Activated gamma-delta T cell treated with Interleukin-2 at 50 U/mL for 16 hours (primary cell): ENCODE data around the gene RBM43.
"Not testable (repeated sequence)": the region's sequence is repeated elsewhere in the genome, so short reads cannot be mapped to it uniquely, and the experiment has no call there.

ENCODE experiments used
- DNase-seq: peaks from one replicate; pipeline ENCODE4 v3.0.0-alpha.2; 2020

Gene RBM43

GRCh38 chr2:151261231-151261976 lies at the start of gene RBM43:
Gene RBM43, minus strand, starts transcription at chr2:151261863. Its CDS starts 136 bp downstream, at chr2:151261727.
- DNase-seq = peak; percentile 77

GRCh38 chr2:151310313-151310712 lies 48.6 kb upstream of the RBM43 start:
- not testable (repeated sequence) for DNase-seq

GRCh38 chr2:151306621-151307020 lies 45.0 kb upstream of the RBM43 start:
- no peak for DNase-seq

- no peak for DNase-seq
Observed at GRCh38 chr2:151305129-151305691, 43.5 kb upstream of the RBM43 start.

- DNase-seq = no peak
Observed at GRCh38 chr2:151302879-151303278, 41.2 kb upstream of the RBM43 start.

- no peak for DNase-seq
Observed at GRCh38 chr2:151302404-151302803, 40.7 kb upstream of the RBM43 start.

- DNase-seq = no peak
Observed at GRCh38 chr2:151299920-151300539, 38.4 kb upstream of the RBM43 start.

GRCh38 chr2:151297882-151298281 lies 36.2 kb upstream of the RBM43 start:
- DNase-seq = no peak

- not testable (repeated sequence) for DNase-seq
Observed at GRCh38 chr2:151295926-151296325, 34.3 kb upstream of the RBM43 start.

GRCh38 chr2:151292546-151292945 lies 30.9 kb upstream of the RBM43 start:
- no peak for DNase-seq

- no peak for DNase-seq
Observed at GRCh38 chr2:151292141-151292540, 30.5 kb upstream of the RBM43 start.

GRCh38 chr2:151291224-151291623 lies 29.6 kb upstream of the RBM43 start:
- DNase-seq = no peak

GRCh38 chr2:151289972-151290866 lies 28.6 kb upstream of the RBM43 start:
- no peak for DNase-seq

GRCh38 chr2:151287513-151288250 lies 26.0 kb upstream of the RBM43 start:
- DNase-seq = no peak

- DNase-seq = no peak
Observed at GRCh38 chr2:151282401-151282800, 20.7 kb upstream of the RBM43 start.

- DNase-seq = no peak
Observed at GRCh38 chr2:151280271-151280670, 18.6 kb upstream of the RBM43 start.

- no peak for DNase-seq
Observed at GRCh38 chr2:151278487-151278886, 16.8 kb upstream of the RBM43 start.

- no peak for DNase-seq
Observed at GRCh38 chr2:151277067-151277466, 15.4 kb upstream of the RBM43 start.

GRCh38 chr2:151275291-151275690 lies 13.6 kb upstream of the RBM43 start:
- no peak for DNase-seq

GRCh38 chr2:151271824-151272223 lies 10.2 kb upstream of the RBM43 start:
- DNase-seq = no peak

- no peak for DNase-seq
Observed at GRCh38 chr2:151269798-151270568, 8.3 kb upstream of the RBM43 start.

GRCh38 chr2:151268085-151268484 lies 6.4 kb upstream of the RBM43 start:
- no peak for DNase-seq
